ENCODE data around the gene AKT1. TPM values are rescaled to one million over a fixed set of nuclear protein-coding genes. Genes with fewer than 3 reads are reported as not detected.
A peak's percentile ranks its signal among the peaks of the same experiment; 100 is the strongest.

AKT1 gene
- total RNA-seq, 1 donor from 2014 or later: 92.8 TPM

GRCh38 chr14:104723651-104724406 lies 71.7 kb downstream of the AKT1 start, which contains the start of gene ADSS1:
Gene ADSS1 (plus strand): TSS chr14:104724229. CDS start chr14:104724271, 42 bp downstream.
- intact Hi-C loops (cut with DNase I): no loop called here
- Histone ChIP-seq H3K4me1 (peaks cover 40% of the 10 kb centered on the region), H3K4me3 (peak within 1 kb of the TSS; percentile 57 to 61), H3K36me3 (peaks cover 0 to 7% of the 10 kb centered on the region in 2 donors), H3K27ac (peak within 1 kb of the TSS; percentile 37), H3K9me3 (no peaks in the 10 kb centered on the region), H3K27me3 (no peaks in the 10 kb centered on the region)
- TF ChIP-seq POLR2A (IDR thresholded peaks at IDR 0.05) (no peak), POLR2AphosphoS5 (IDR thresholded peaks at IDR 0.05; ENCODE audit: insufficient read depth in 1 of 2, low read depth in 1 of 2) (peak in 1 of 2 donors; percentile 25), CTCF (IDR thresholded peaks at IDR 0.05) (peak; percentile 68 to 90 (median 72))
- DNase-seq (ENCODE audit: extremely low spot score in 2 of 2): no peak

GRCh38 chr14:104722938-104723650 lies 72.5 kb downstream of the AKT1 start:
- Histone ChIP-seq H3K4me1 (peaks cover 40% of the 10 kb centered on the region), H3K36me3 (peaks cover 0 to 7% of the 10 kb centered on the region in 2 donors), H3K9me3 (no peaks in the 10 kb centered on the region), H3K4me3 (peak overlapping the region; percentile 57 to 61), H3K27me3 (no peaks in the 10 kb centered on the region), H3K27ac (no peak overlapping the region)
- intact Hi-C loops (cut with DNase I): no loop called here
- no peak for DNase-seq (ENCODE audit: extremely low spot score in 2 of 2)
- TF ChIP-seq POLR2AphosphoS5 (IDR thresholded peaks at IDR 0.05; ENCODE audit: insufficient read depth in 1 of 2, low read depth in 1 of 2) (peak in 1 of 2 donors; percentile 12), POLR2A (IDR thresholded peaks at IDR 0.05) (no peak), CTCF (IDR thresholded peaks at IDR 0.05) (no peak)

GRCh38 chr14:104721505-104722431 lies 73.8 kb downstream of the AKT1 start:
- no peak for TF ChIP-seq CTCF (IDR thresholded peaks at IDR 0.05)
- no peak for TF ChIP-seq POLR2A (IDR thresholded peaks at IDR 0.05)
- TF ChIP-seq POLR2AphosphoS5 (IDR thresholded peaks at IDR 0.05; ENCODE audit: insufficient read depth in 1 of 2, low read depth in 1 of 2): no peak
- Histone ChIP-seq H3K4me3 (no peak overlapping the region), H3K4me1 (peaks cover 40% of the 10 kb centered on the region), H3K36me3 (peaks cover 0 to 7% of the 10 kb centered on the region in 2 donors), H3K27me3 (no peaks in the 10 kb centered on the region), H3K27ac (no peak overlapping the region), H3K9me3 (no peaks in the 10 kb centered on the region)
- no peak for DNase-seq (ENCODE audit: extremely low spot score in 2 of 2)
- intact Hi-C loops (cut with DNase I): no loop called here

Other genes starting within 250 kb of the AKT1 start
- 1.7 TPM for gene C14orf180, start 216.0 kb downstream of the AKT1 start, total RNA-seq
- 7.9 TPM for gene TMEM179, start 191.0 kb downstream of the AKT1 start, total RNA-seq
- 49.1 TPM for gene INF2, start 106.1 kb downstream of the AKT1 start, total RNA-seq
- 10.3 TPM for gene ADSS1, start 71.5 kb downstream of the AKT1 start, total RNA-seq
- gene SIVA1, start 42.6 kb downstream of the AKT1 start, total RNA-seq: 284 TPM
- 7.6 TPM for gene ZBTB42, start 5.4 kb upstream of the AKT1 start, total RNA-seq
- gene CEP170B, start 69.5 kb upstream of the AKT1 start, total RNA-seq: 17.9 TPM
- gene PLD4, start 129.1 kb upstream of the AKT1 start, total RNA-seq: not detected
- gene AHNAK2, start 182.6 kb upstream of the AKT1 start, total RNA-seq: 180 TPM
- gene CLBA1, start 190.0 kb upstream of the AKT1 start, total RNA-seq: 4.7 TPM
- 15.2 TPM for gene CDCA4, start 225.3 kb upstream of the AKT1 start, total RNA-seq